GM23338 (cell line): Measurements from ENCODE around the gene CENPP. TPM values are rescaled to one million over a fixed set of nuclear protein-coding genes. Genes with fewer than 3 reads are reported as not detected.

Experiments
- ATAC-seq: fragments of 200-7000 bp; cut with Tn5 transposase; 3 replicates; pipeline ENCODE4 v1.9.1; 2020
- DNase-seq: peaks from one replicate; pipeline ENCODE4 v3.0.0-alpha.2; 2015; ENCODE audit warnings: low spot score
- H2AFZ ChIP-seq: fragments of 200-600 bp; sonication (generic); 2 replicates; pipeline ENCODE4 v1.8.0; 2016; ENCODE audit warnings: antibody characterized with exemption, mild to moderate bottlenecking, moderate library complexity
- H3F3A ChIP-seq: fragments of 200-600 bp; sonication (generic); replicated peaks from 2 replicates; pipeline ENCODE4 v1.8.0; 2017; ENCODE audit warnings: antibody characterized with exemption, mixed run types, low read depth
- H3K27ac ChIP-seq: fragments of 200-600 bp; sonication (generic); 2 replicates; pipeline ENCODE4 v1.6.1; 2016; ENCODE audit warnings: low read depth
- H3K27me3 ChIP-seq: fragments of 200-600 bp; sonication (generic); 2 replicates; pipeline ENCODE4 v1.8.0; 2016; ENCODE audit warnings: mild to moderate bottlenecking, mixed run types, moderate library complexity; ENCODE audit not compliant: insufficient read depth
- H3K36me3 ChIP-seq: fragments of 200-600 bp; sonication (generic); 2 replicates; pipeline ENCODE4 v1.8.0; 2016; ENCODE audit warnings: mild to moderate bottlenecking; ENCODE audit not compliant: insufficient read depth
- H3K4me1 ChIP-seq: fragments of 200-600 bp; sonication (generic); 2 replicates; pipeline ENCODE4 v1.8.0; 2016; ENCODE audit warnings: mild to moderate bottlenecking, moderate library complexity; ENCODE audit not compliant: insufficient read depth
- H3K4me2 ChIP-seq: fragments of 200-600 bp; sonication (generic); 2 replicates; pipeline ENCODE4 v1.7.1; 2017; ENCODE audit warnings: mixed run types
- H3K4me3 ChIP-seq: fragments of 200-600 bp; sonication (generic); 2 replicates; pipeline ENCODE4 v1.6.1; 2016; ENCODE audit warnings: mixed run types
- H3K79me2 ChIP-seq: fragments of 200-600 bp; sonication (generic); replicated peaks from 2 replicates; pipeline ENCODE4 v1.8.0; 2017; ENCODE audit warnings: mild to moderate bottlenecking; ENCODE audit not compliant: insufficient read depth
- H3K9me2 ChIP-seq: fragments of 200-600 bp; sonication (generic); 2 replicates; pipeline ENCODE4 v1.8.0; 2017; ENCODE audit not compliant: insufficient read depth
- H4K20me1 ChIP-seq: fragments of 200-600 bp; sonication (generic); replicated peaks from 2 replicates; pipeline ENCODE4 v1.8.0; 2017; ENCODE audit warnings: mild to moderate bottlenecking; ENCODE audit not compliant: insufficient read depth
- H3K27ac Mint-ChIP-seq: 2 replicates; pipeline ENCODE4 v1.8.0; 2020; ENCODE audit warnings: inconsistent platforms, mild to moderate bottlenecking, moderate library complexity, mixed read lengths
- H3K27me3 Mint-ChIP-seq: 3 replicates; pipeline ENCODE4 v1.8.0; 2022; ENCODE audit warnings: low read depth, mild to moderate bottlenecking, moderate library complexity, mixed read lengths, inconsistent platforms; ENCODE audit not compliant: insufficient read depth, poor library complexity
- H3K36me3 Mint-ChIP-seq: 3 replicates; pipeline ENCODE4 v1.8.0; 2021; ENCODE audit warnings: low read depth, mild to moderate bottlenecking, inconsistent platforms, moderate library complexity, mixed read lengths
- H3K4me1 Mint-ChIP-seq: 3 replicates; pipeline ENCODE4 v1.8.0; 2020; ENCODE audit warnings: mild to moderate bottlenecking, inconsistent platforms, mixed read lengths
- H3K4me3 Mint-ChIP-seq: 3 replicates; pipeline ENCODE4 v1.8.0; 2021; ENCODE audit warnings: moderate library complexity, mild to moderate bottlenecking, inconsistent platforms, mixed read lengths
- H3K9me3 Mint-ChIP-seq: 3 replicates; pipeline ENCODE4 v1.8.0; 2020; ENCODE audit warnings: moderate library complexity, mild to moderate bottlenecking, inconsistent platforms, mixed read lengths
- CREB1 ChIP-seq: fragments of 250-450 bp; sonication (Bioruptor Pico); IDR thresholded peaks from 2 replicates; pipeline ENCODE4 v1.5.0; 2020; ENCODE audit warnings: low read depth, mild to moderate bottlenecking, moderate library complexity
- CTCF ChIP-seq, 2 experiments: fragments of 200-600 bp in 1 of 2; sonication (generic) in 1 of 2; conservative IDR thresholded peaks; 2 replicates each; pipeline versions ENCODE4 v1.5.1 to v1.6.1; 2016 to 2017; ENCODE audit warnings: antibody characterized with exemption in 2 of 2, low read depth in 2 of 2, mild to moderate bottlenecking in 2 of 2, moderate library complexity in 1 of 2
- EZH2 ChIP-seq: fragments of 200-600 bp; sonication (generic); IDR thresholded peaks from one replicate; pipeline ENCODE4 v1.8.0; 2017; ENCODE audit warnings: antibody characterized with exemption, mild to moderate bottlenecking, low read depth; ENCODE audit not compliant: unreplicated experiment
- EZH2phosphoT487 ChIP-seq: fragments of 200-600 bp; sonication (generic); IDR thresholded peaks from one replicate; pipeline ENCODE4 v1.8.1; 2018; ENCODE audit warnings: antibody characterized with exemption; ENCODE audit not compliant: unreplicated experiment
- JUNB ChIP-seq: IDR thresholded peaks from one replicate; pipeline ENCODE4 v1.6.1; 2016; ENCODE audit warnings: antibody characterized with exemption; ENCODE audit not compliant: unreplicated experiment
- NANOG ChIP-seq: IDR thresholded peaks from 2 replicates; pipeline ENCODE4 v1.6.1; 2016; ENCODE audit warnings: antibody characterized with exemption, borderline replicate concordance
- POLR2AphosphoS5 ChIP-seq: IDR thresholded peaks from 2 replicates; pipeline ENCODE4 v1.6.1; 2016; ENCODE audit warnings: antibody characterized with exemption, low read depth
- REST ChIP-seq: IDR thresholded peaks from one replicate; pipeline ENCODE4 v1.6.1; 2018; ENCODE audit warnings: antibody characterized with exemption; ENCODE audit not compliant: unreplicated experiment
- STAT1 ChIP-seq: IDR thresholded peaks from one replicate; pipeline ENCODE4 v1.6.1; 2016; ENCODE audit warnings: antibody characterized with exemption; ENCODE audit not compliant: unreplicated experiment
- ZNF114 ChIP-seq: fragments of 250-450 bp; sonication (Bioruptor Pico); IDR thresholded peaks from 2 replicates; pipeline ENCODE4 v1.5.0; 2020; ENCODE audit warnings: mild to moderate bottlenecking, moderate library complexity
- ZNF331 ChIP-seq: fragments of 250-450 bp; sonication (Bioruptor Pico); IDR thresholded peaks from 2 replicates; pipeline ENCODE4 v1.5.0; 2020; ENCODE audit warnings: low read depth, mild to moderate bottlenecking, moderate library complexity
- polyA plus RNA-seq: library from polyadenylated mRNA; unstranded; fragments of >200 nt; fragmentation: Nextera tagmentation; extraction: Ambion mirVana; gene quantifications from 2 replicates; pipeline ENCODE4 v1.2.1, GENCODE V29; 2016
- total RNA-seq: library from RNA; depleted of rRNA; stranded (reverse); fragments of >200 nt; shearing (Covaris generic); gene quantifications from 2 replicates; pipeline ENCODE4 v1.2.3, GENCODE V29; 2014

CENPP gene
- total and polyA plus RNA-seq, 2 experiments from 2014 or later: 11.0 to 12.6 TPM

GRCh38 chr9:92641092-92641809 lies 315.5 kb downstream of the CENPP start (continued):
- no peak for TF ChIP-seq CTCF (conservative IDR thresholded peaks at IDR 0.05; ENCODE audit: low read depth in 2 of 2)
- no peak for TF ChIP-seq NANOG
- TF ChIP-seq ZNF114 (CRISPR knock-in tag): no peak

GRCh38 chr9:92642041-92642451 lies 316.3 kb downstream of the CENPP start:
- H3K4me3 ChIP-seq: no peak overlapping the region
- H3K79me2 ChIP-seq: no peaks in the 10 kb centered on the region
- no peak overlapping the region for H3K27ac ChIP-seq
- H2AFZ ChIP-seq: no peak overlapping the region
- Mint-ChIP-seq H3K27ac (no peak overlapping the region), H3K4me3 (no peak overlapping the region), H3K36me3 (peaks cover 48% of the 10 kb centered on the region), H3K27me3 (peaks cover 5% of the 10 kb centered on the region), H3K9me3 (no peaks in the 10 kb centered on the region), H3K4me1 (no peaks in the 10 kb centered on the region; the same call in 2 of the 3 replicates)
- no peak overlapping the region for H3K4me2 ChIP-seq
- no peaks in the 10 kb centered on the region for H3K4me1 ChIP-seq
- ATAC-seq (no peak), DNase-seq (no peak)
- no peaks in the 10 kb centered on the region for H3F3A ChIP-seq
- H3K36me3 ChIP-seq: peaks cover 3% of the 10 kb centered on the region; the same call in 1 of the 2 replicates
- H3K27me3 ChIP-seq: no peaks in the 10 kb centered on the region
- H4K20me1 ChIP-seq: peaks cover 8% of the 10 kb centered on the region; the same call in 1 of the 2 replicates
- no peaks in the 10 kb centered on the region for H3K9me2 ChIP-seq
- TF ChIP-seq EZH2: no peak

GRCh38 chr9:92642564-92642963 lies 316.8 kb downstream of the CENPP start:
- peaks cover 6% of the 10 kb centered on the region for H3K36me3 ChIP-seq
- H3K4me3 Mint-ChIP-seq: no peak overlapping the region
- TF ChIP-seq REST: no peak
- no peak for TF ChIP-seq POLR2AphosphoS5
- no peak for TF ChIP-seq ZNF331 (CRISPR knock-in tag)
- TF ChIP-seq NANOG: no peak
- TF ChIP-seq ZNF114 (CRISPR knock-in tag): no peak
- TF ChIP-seq CTCF (conservative IDR thresholded peaks at IDR 0.05; ENCODE audit: low read depth in 2 of 2): no peak
- TF ChIP-seq STAT1: no peak
- TF ChIP-seq JUNB: no peak
- no peak for TF ChIP-seq CREB1 (CRISPR knock-in tag)
- no peak for TF ChIP-seq EZH2
- no peak for TF ChIP-seq EZH2phosphoT487

More at GRCh38 chr9:92642564-92642963, 316.8 kb downstream of the CENPP start:
- H4K20me1 ChIP-seq: peaks cover 8% of the 10 kb centered on the region; the same call in 1 of the 2 replicates
- no peak for ATAC-seq
- Mint-ChIP-seq H3K9me3 (no peaks in the 10 kb centered on the region), H3K4me1 (no peaks in the 10 kb centered on the region; the same call in 2 of the 3 replicates), H3K36me3 (peaks cover 53% of the 10 kb centered on the region), H3K27me3 (peaks cover 5% of the 10 kb centered on the region), H3K27ac (no peak overlapping the region)
- no peaks in the 10 kb centered on the region for H3K79me2 ChIP-seq
- no peak overlapping the region for H3K4me3 ChIP-seq
- no peaks in the 10 kb centered on the region for H3F3A ChIP-seq
- no peak overlapping the region for H3K27ac ChIP-seq
- no peaks in the 10 kb centered on the region for H3K9me2 ChIP-seq
- no peaks in the 10 kb centered on the region for H3K27me3 ChIP-seq
- H3K4me2 ChIP-seq: no peak overlapping the region
- DNase-seq: no peak
- H3K4me1 ChIP-seq: no peaks in the 10 kb centered on the region
- no peak overlapping the region for H2AFZ ChIP-seq
